CD4-positive, alpha-beta T cell treated with Interleukin-4 for 4 hours (primary cell): ENCODE results near the gene PTPRR.

Experiments used
- DNase-seq: peaks from one replicate; pipeline ENCODE4 v3.0.0-alpha.2; 2020

PTPRR gene

DNA sequence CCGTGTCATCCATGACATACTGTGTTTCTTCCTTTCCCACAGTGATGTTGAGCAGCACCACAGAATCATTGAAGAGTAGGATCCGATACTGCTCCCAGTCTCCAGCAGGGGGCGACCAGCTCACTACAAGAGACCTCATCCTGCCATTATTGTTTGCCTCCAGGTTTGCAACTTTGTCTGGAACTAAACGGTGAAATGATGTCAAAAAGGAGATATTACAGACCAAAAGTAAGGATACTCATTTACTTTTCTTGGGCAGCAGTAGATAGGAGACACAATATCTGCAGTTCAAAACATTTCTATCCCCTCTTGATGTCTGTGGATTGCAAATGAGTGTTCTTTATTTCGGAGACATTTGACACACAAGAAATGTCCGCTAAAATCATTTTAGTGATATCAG, 330.5 kb downstream of the PTPRR start:
- peak; percentile 47 for DNase-seq
